GM23248 (cell line): ENCODE results near the gene SIRT7.

ENCODE experiments used
- EZH2 ChIP-seq: fragments of 200-600 bp; sonication (generic); IDR thresholded peaks from 2 replicates; pipeline ENCODE4 v1.6.1; 2018; ENCODE audit warnings: antibody characterized with exemption, mild to moderate bottlenecking; ENCODE audit not compliant: insufficient read depth, poor library complexity, severe bottlenecking
- EZH2phosphoT487 ChIP-seq: fragments of 200-600 bp; sonication (generic); IDR thresholded peaks from 2 replicates; pipeline ENCODE4 v1.6.1; 2018; ENCODE audit warnings: antibody characterized with exemption, moderate library complexity, mild to moderate bottlenecking, low read depth; ENCODE audit not compliant: insufficient read depth

DNA sequence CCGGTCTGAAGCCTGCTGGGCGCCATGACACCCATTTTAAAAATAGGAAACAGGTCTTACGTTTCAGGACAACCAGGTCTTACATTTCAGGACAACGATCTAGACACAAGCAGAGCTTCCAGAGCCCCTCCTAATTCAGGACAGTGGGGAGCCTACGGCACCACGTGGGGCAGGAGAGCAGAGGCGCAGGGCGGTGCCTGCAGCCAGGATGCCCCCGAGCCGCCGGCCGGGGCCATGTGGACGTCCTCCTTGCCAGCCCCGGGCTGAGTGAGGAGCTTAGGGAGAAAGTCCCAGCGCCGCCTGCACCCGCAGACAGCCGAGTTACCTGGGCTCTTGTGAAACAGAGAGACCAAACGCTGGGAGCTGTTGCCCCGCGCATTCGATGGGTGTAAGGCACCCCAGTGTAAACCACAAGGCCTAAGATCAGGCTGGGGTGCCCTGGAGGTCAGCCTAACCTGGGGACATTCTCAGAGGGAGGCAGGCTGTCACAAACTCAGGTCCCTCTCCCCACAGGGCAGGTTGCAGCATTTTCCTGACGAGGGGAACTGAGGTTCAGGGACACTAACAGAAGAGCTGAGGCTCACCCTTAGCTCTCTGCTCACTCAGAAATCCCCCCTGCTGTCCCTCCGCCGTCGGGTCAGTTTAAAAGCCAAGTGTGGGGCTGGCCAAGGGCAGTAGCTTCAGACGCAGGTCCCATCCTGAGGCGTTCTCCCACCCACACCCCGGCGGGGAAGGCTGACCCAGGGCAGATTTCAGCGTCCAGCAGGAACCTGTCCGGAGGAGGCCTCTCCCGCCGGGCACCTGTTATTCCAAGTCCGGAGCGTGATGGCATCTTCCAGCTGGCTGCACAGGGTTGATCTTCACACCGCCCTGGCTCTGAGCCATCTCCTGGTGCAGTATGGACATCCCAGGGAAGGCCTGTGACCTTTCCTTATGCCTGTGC, 44.8 kb upstream of the SIRT7 start:
- TF ChIP-seq EZH2phosphoT487 (no peak), EZH2 (no peak)
